ENCODE measurements around the gene PANK1. TPM values are rescaled to one million over a fixed set of nuclear protein-coding genes. Genes with fewer than 3 reads are reported as not detected.

PANK1 gene
- total RNA-seq, 1 experiment from 2014 or later, result 8.1 TPM

- H3K4me3 ChIP-seq, result no peak overlapping the region
- intact Hi-C loops (cut with micrococcal nuclease; ENCODE audit: unreplicated experiment), result no loop called here
- H3K4me1 ChIP-seq (replicated peaks; ENCODE audit: insufficient read depth), result no peaks in the 10 kb centered on the region
- H3K9me2 ChIP-seq (ENCODE audit: insufficient read depth), result no peaks in the 10 kb centered on the region
- H3K4me2 ChIP-seq, result no peak overlapping the region
- H2AFZ ChIP-seq, result no peak overlapping the region
- no peaks in the 10 kb centered on the region for H4K20me1 ChIP-seq (ENCODE audit: insufficient read depth)
- no peak for TF ChIP-seq EZH2 (IDR thresholded peaks at IDR 0.05; ENCODE audit: low read depth)
- TF ChIP-seq, protein P1, sequence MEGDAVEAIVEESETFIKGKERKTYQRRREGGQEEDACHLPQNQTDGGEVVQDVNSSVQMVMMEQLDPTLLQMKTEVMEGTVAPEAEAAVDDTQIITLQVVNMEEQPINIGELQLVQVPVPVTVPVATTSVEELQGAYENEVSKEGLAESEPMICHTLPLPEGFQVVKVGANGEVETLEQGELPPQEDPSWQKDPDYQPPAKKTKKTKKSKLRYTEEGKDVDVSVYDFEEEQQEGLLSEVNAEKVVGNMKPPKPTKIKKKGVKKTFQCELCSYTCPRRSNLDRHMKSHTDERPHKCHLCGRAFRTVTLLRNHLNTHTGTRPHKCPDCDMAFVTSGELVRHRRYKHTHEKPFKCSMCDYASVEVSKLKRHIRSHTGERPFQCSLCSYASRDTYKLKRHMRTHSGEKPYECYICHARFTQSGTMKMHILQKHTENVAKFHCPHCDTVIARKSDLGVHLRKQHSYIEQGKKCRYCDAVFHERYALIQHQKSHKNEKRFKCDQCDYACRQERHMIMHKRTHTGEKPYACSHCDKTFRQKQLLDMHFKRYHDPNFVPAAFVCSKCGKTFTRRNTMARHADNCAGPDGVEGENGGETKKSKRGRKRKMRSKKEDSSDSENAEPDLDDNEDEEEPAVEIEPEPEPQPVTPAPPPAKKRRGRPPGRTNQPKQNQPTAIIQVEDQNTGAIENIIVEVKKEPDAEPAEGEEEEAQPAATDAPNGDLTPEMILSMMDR (conservative IDR thresholded peaks at IDR 0.05), result no peak
- H3K79me2 ChIP-seq (ENCODE audit: low read depth), result no peaks in the 10 kb centered on the region
- no peaks in the 10 kb centered on the region for H3K27me3 ChIP-seq (ENCODE audit: insufficient read depth, low read depth)
- no peaks in the 10 kb centered on the region for H3K9me3 ChIP-seq (ENCODE audit: insufficient read depth, low read depth)
- no TSS peak for BruUV-seq (replicated peaks)
- no peak for DNase-seq
- ChIA-PET CTCF (no interaction called here), POLR2A (ENCODE audit: unreplicated experiment) (no interaction called here)
- H3K36me3 ChIP-seq (ENCODE audit: low read depth), result no peaks in the 10 kb centered on the region
- H3F3A ChIP-seq (ENCODE audit: insufficient read depth, low read depth), result no peaks in the 10 kb centered on the region
- no peak overlapping the region for H3K27ac ChIP-seq
Measured at GRCh38 chr10:89602919-89603318, 42.1 kb downstream of the PANK1 start.

GRCh38 chr10:89601728-89602361 lies 43.2 kb downstream of the PANK1 start:
- no peak overlapping the region for H2AFZ ChIP-seq
- TF ChIP-seq EZH2 (IDR thresholded peaks at IDR 0.05; ENCODE audit: low read depth), result no peak
- TF ChIP-seq, protein P1 (conservative IDR thresholded peaks at IDR 0.05), result no peak
- BruUV-seq (replicated peaks), result no TSS peak
- H4K20me1 ChIP-seq (ENCODE audit: insufficient read depth), result no peaks in the 10 kb centered on the region
- CTCF ChIA-PET, result no interaction called here
- H3F3A ChIP-seq (ENCODE audit: insufficient read depth, low read depth), result no peaks in the 10 kb centered on the region
- POLR2A ChIA-PET (ENCODE audit: unreplicated experiment), result no interaction called here
- no peaks in the 10 kb centered on the region for H3K27me3 ChIP-seq (ENCODE audit: insufficient read depth, low read depth)
- no peak overlapping the region for H3K4me3 ChIP-seq
- H3K9me2 ChIP-seq (ENCODE audit: insufficient read depth), result no peaks in the 10 kb centered on the region
- intact Hi-C loops (cut with micrococcal nuclease; ENCODE audit: unreplicated experiment), result no loop called here
- H3K4me2 ChIP-seq, result no peak overlapping the region
- H3K4me1 ChIP-seq (replicated peaks; ENCODE audit: insufficient read depth), result no peaks in the 10 kb centered on the region
- no peak overlapping the region for H3K27ac ChIP-seq
- DNase-seq, result no peak
- no peaks in the 10 kb centered on the region for H3K79me2 ChIP-seq (ENCODE audit: low read depth)
- no peaks in the 10 kb centered on the region for H3K36me3 ChIP-seq (ENCODE audit: low read depth)
- H3K9me3 ChIP-seq (ENCODE audit: insufficient read depth, low read depth), result no peaks in the 10 kb centered on the region

GRCh38 chr10:89600041-89600440 lies 45.0 kb downstream of the PANK1 start:
- no peaks in the 10 kb centered on the region for H4K20me1 ChIP-seq (ENCODE audit: insufficient read depth)
- no peaks in the 10 kb centered on the region for H3K36me3 ChIP-seq (ENCODE audit: low read depth)
- H3F3A ChIP-seq (ENCODE audit: insufficient read depth, low read depth), result no peaks in the 10 kb centered on the region
- no peak overlapping the region for H2AFZ ChIP-seq
- no peak for DNase-seq
- H3K27me3 ChIP-seq (ENCODE audit: insufficient read depth, low read depth), result no peaks in the 10 kb centered on the region
- no peak for TF ChIP-seq EZH2 (IDR thresholded peaks at IDR 0.05; ENCODE audit: low read depth)
- TF ChIP-seq, protein P1 (conservative IDR thresholded peaks at IDR 0.05), result no peak
- POLR2A ChIA-PET (ENCODE audit: unreplicated experiment), result no interaction called here
- CTCF ChIA-PET, result no interaction called here
- no peaks in the 10 kb centered on the region for H3K79me2 ChIP-seq (ENCODE audit: low read depth)
- H3K9me2 ChIP-seq (ENCODE audit: insufficient read depth), result no peaks in the 10 kb centered on the region
- no peaks in the 10 kb centered on the region for H3K9me3 ChIP-seq (ENCODE audit: insufficient read depth, low read depth)
- no TSS peak for BruUV-seq (replicated peaks)
- no peaks in the 10 kb centered on the region for H3K4me1 ChIP-seq (replicated peaks; ENCODE audit: insufficient read depth)
- no peak overlapping the region for H3K4me3 ChIP-seq
- intact Hi-C loops (cut with micrococcal nuclease; ENCODE audit: unreplicated experiment), result no loop called here
- H3K27ac ChIP-seq, result no peak overlapping the region
- no peak overlapping the region for H3K4me2 ChIP-seq

All from PC-9 (cell line).